Psoas muscle (tissue), 8 donors: ENCODE results near the gene SLC25A39. TPM values are rescaled to one million over a fixed set of nuclear protein-coding genes. Genes with fewer than 3 reads are reported as not detected.

Experiments
- ATAC-seq, 4 donors: fragments of 200-7000 bp; cut with Tn5 transposase; one replicate each; pipeline ENCODE4 v1.9.1; 2020; ENCODE audit warnings: moderate library complexity in 3 of 4, mild to moderate bottlenecking in 2 of 4
- DNase-seq, 2 donors: peaks; one replicate each; pipeline ENCODE4 v3.0.0-alpha.2; 2020
- H3K27ac ChIP-seq: fragments of 200-600 bp; one replicate; pipeline ENCODE4 v1.8.0; 2022
- H3K27me3 ChIP-seq, 3 donors: fragments of 200-600 bp in 1 of 3; one replicate each; pipeline versions ENCODE4 v1.6.1 to v1.8.0; 2013 to 2022; ENCODE audit warnings: low read length in 2 of 3, mild to moderate bottlenecking in 2 of 3, moderate library complexity in 1 of 3; ENCODE audit not compliant: insufficient read depth in 3 of 3
- H3K36me3 ChIP-seq, 2 donors: fragments of 200-600 bp in 1 of 2; one replicate each; pipeline versions ENCODE4 v1.6.1 to v1.8.0; 2013 to 2022; ENCODE audit warnings: low read depth in 1 of 2, mild to moderate bottlenecking in 1 of 2, moderate library complexity in 1 of 2; ENCODE audit not compliant: insufficient read depth in 1 of 2
- H3K4me1 ChIP-seq: fragments of 200-600 bp; one replicate; pipeline ENCODE4 v1.8.0; 2022
- H3K4me3 ChIP-seq: fragments of 200-600 bp; one replicate; pipeline ENCODE4 v1.8.0; 2022; ENCODE audit warnings: mild to moderate bottlenecking
- H3K9me3 ChIP-seq: fragments of 200-600 bp; one replicate; pipeline ENCODE4 v1.8.0; 2022
- CTCF ChIP-seq: fragments of 200-600 bp; IDR thresholded peaks from one replicate; pipeline ENCODE4 v1.8.0; 2022; ENCODE audit warnings: antibody characterized with exemption
- WGBS, 3 donors: extraction: QIAGEN DNeasy Blood & Tissue Kit; methylation state at CpG; one replicate each; pipeline versions ENCODE4 v1.1.6 to v1.1.7; 2013; 5-methylcytosine and 5-hydroxymethylcytosine counted together
- intact Hi-C, 2 donors: fragments of 100-400 bp; cut with DNase I; formaldehyde crosslinking; loops; one replicate each; pipeline versions ENCODE4 v1.11.0 to v1.14.2; 2022
- polyA plus RNA-seq, 3 donors: library from polyadenylated mRNA; stranded (reverse); fragments of 200-250 nt; gene quantifications; one replicate each; pipeline ENCODE4 v1.2.3, GENCODE V29; 2013
- total RNA-seq, 4 donors: library from RNA; stranded (reverse); fragmentation: NEBNext Ultra II Directional in 2 of 4; extraction: Animal tissue kit (Norgen Biotek cat#: 25700) in 2 of 4; gene quantifications; one replicate each; pipeline versions ENCODE4 v1.2.1 to v1.2.4, GENCODE V29; 2021 to 2023
- donor health status: healthy with polysubstance abuse.
- donor health status: DM: no; HTN: no; CAD: no; lungs with moderate emphysema.
- donor health status: Bipolar disorder and iron deficiency.
- donor health status: healthy.
- donor health status: DM: yes; HTN: yes; CAD: no.
- donor health status: DM: no; HTN: no; CAD: no.
- donor health status: DM: no; HTN: no; CAD: no.
- donor health status: DM: yes; HTN: yes; CAD: no.

The SLC25A39 gene
- total and polyA plus RNA-seq, 7 donors, result 36.4 to 79.3 (median 42.4) TPM

DNA sequence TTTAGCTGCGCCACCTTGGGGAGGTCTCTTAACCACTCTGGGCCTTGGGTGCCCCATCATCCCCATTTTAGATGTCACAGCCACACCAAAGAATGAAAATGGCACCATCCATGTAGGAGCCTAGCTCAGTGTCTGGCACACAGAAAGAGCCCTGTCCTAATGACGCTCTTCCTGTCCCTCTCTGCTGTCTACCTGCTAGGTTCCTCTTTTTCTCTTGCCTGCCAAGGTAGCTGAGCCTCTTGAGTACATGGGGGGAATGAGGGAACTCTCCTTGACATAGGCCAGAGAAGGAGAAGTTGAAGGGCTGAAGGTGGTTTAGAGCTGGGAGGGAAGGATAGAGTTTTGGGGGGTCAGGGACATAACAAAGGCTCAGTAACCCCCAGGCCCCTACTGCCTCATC lies 14.4 kb downstream of the SLC25A39 start:
- DNase-seq, result no peak
- ATAC-seq, result no peak
- Histone ChIP-seq H3K4me1 (peaks cover 3% of the 10 kb centered on the region), H3K9me3 (no peaks in the 10 kb centered on the region), H3K27ac (no peak overlapping the region), H3K36me3 (no peaks in the 10 kb centered on the region), H3K27me3 (peaks cover 0 to 48% (median 14%) of the 10 kb centered on the region in 3 donors), H3K4me3 (no peak overlapping the region)
- 90 to 97% (median 95%) methylated on average over 2 of the region's 2 CpGs for WGBS, 3 donors
- intact Hi-C loops, result no loop called here
- TF ChIP-seq CTCF, result no peak

GRCh38 chr17:44309472-44309871 lies 15.2 kb downstream of the SLC25A39 start:
- no peak for TF ChIP-seq CTCF
- H3K4me3 ChIP-seq, result no peak overlapping the region
- DNase-seq (no peak), ATAC-seq (no peak)
- 52 to 78% (median 57%) methylated on average over 1 to 5 of the region's 5 CpGs for WGBS, 3 donors
- H3K4me1 ChIP-seq, result peaks cover 3% of the 10 kb centered on the region
- intact Hi-C loops, result no loop called here
- no peaks in the 10 kb centered on the region for H3K36me3 ChIP-seq
- H3K27me3 ChIP-seq, result peaks cover 0 to 42% (median 8%) of the 10 kb centered on the region in 3 donors
- no peak overlapping the region for H3K27ac ChIP-seq
- H3K9me3 ChIP-seq, result no peaks in the 10 kb centered on the region

DNA sequence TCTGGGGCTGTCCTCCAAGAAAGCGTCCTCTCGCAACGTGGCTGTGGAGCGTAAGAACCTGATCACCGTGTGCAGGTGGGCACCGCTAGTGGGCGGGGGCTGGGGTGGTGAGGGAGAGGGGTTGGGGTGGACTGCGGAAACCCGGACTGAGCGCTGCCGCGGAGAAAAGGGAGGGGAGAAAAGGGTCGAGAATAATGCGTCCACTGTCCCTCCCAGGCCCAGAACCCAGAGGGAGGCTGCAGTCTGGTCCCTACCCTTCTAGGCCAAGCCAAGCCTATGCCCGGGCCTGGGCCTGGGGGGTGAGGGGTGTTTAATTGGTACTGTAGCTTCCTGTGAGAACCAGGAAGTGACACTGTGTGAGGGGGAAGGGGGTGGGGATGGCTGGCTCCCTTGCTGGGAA lies 15.8 kb downstream of the SLC25A39 start:
- TF ChIP-seq CTCF, result no peak
- intact Hi-C loops, result no loop called here
- ATAC-seq (peak in 2 of 4 donors; percentile 17 to 18), DNase-seq (no peak)
- Histone ChIP-seq H3K4me3 (peak overlapping the region; percentile 66), H3K4me1 (peaks cover 3% of the 10 kb centered on the region), H3K27me3 (peaks cover 0 to 42% (median 3%) of the 10 kb centered on the region in 3 donors), H3K27ac (no peak overlapping the region), H3K36me3 (no peaks in the 10 kb centered on the region), H3K9me3 (no peaks in the 10 kb centered on the region)
- 0 to 7% (median 2%) methylated on average over 14 to 15 of the region's 15 CpGs for WGBS, 3 donors

- Histone ChIP-seq H3K27ac (no peak within 1 kb of the TSS), H3K36me3 (no peaks in the 10 kb centered on the region), H3K4me3 (peak within 1 kb of the TSS; percentile 66), H3K4me1 (peaks cover 3% of the 10 kb centered on the region), H3K9me3 (no peaks in the 10 kb centered on the region), H3K27me3 (peaks cover 0 to 43% (median 1%) of the 10 kb centered on the region in 3 donors)
- DNase-seq, result peak; percentile 86 to 91
- WGBS, 3 donors, result 0 to 1% (median 1%) methylated on average over 23 to 39 of the region's 39 CpGs
- intact Hi-C loops, result no loop called here
- no peak for TF ChIP-seq CTCF
- peak; percentile 91 to 99 (median 97) for ATAC-seq
These were observed 16.3 kb downstream of the SLC25A39 start, which contains the start of gene RUNDC3A for GRCh38 chr17:44308320-44308818. RUNDC3A (plus strand) TSS chr17:44308601; CDS start chr17:44308833, 232 bp downstream.
